Skin of body (tissue), 2 donors: Measurements from ENCODE around the gene AQP11. TPM values are rescaled to one million over a fixed set of nuclear protein-coding genes. Genes with fewer than 3 reads are reported as not detected.
"Not testable (repeated sequence)": the region's sequence is repeated elsewhere in the genome, so short reads cannot be mapped to it uniquely, and the experiment has no call there.

Source experiments
- DNase-seq: peaks from one replicate; lab custom pipeline; 2025; lab: John Stamatoyannopoulos, UW
- total RNA-seq: library from RNA; depleted of rRNA; stranded (reverse); fragments of >200 nt; gene quantifications from one replicate; pipeline ENCODE4 v1.2.3, GENCODE V29; 2014

The AQP11 gene, protein sequence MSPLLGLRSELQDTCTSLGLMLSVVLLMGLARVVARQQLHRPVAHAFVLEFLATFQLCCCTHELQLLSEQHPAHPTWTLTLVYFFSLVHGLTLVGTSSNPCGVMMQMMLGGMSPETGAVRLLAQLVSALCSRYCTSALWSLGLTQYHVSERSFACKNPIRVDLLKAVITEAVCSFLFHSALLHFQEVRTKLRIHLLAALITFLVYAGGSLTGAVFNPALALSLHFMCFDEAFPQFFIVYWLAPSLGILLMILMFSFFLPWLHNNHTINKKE
- total RNA-seq, result 1.1 TPM

DNA sequence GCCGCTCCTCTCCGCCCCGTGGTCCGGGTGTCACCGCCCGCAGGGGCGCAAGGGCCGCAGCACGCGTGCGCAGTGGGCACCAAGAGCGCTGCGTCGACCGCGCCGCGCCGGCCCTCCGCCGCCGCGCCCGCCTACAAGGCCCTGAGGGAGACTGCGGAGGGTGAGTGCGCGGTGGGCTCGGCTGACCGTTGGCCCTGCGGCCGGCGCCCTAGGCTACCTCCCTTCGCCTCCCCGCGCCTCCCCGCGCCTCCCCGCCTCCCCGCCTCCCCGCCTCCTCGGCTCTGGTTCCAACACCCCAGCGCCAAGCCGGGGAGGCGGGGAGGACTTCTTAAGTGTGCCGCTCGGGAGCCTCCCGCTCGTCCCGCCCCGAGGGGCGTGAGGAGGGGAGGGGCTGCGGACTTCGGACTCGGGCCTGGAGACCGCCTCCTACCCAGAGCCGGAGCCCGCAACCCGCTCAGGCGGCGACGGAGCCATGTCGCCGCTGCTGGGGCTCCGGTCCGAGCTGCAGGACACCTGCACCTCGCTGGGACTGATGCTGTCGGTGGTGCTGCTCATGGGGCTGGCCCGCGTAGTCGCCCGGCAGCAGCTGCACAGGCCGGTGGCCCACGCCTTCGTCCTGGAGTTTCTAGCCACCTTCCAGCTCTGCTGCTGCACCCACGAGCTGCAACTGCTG lies at the start of gene AQP11:
Gene AQP11, plus strand, starts transcription at position 433 of the 673 bp plus-strand sequence. Its CDS starts 40 bp downstream, at position 473.
- DNase-seq, result peak; percentile 59

DNA sequence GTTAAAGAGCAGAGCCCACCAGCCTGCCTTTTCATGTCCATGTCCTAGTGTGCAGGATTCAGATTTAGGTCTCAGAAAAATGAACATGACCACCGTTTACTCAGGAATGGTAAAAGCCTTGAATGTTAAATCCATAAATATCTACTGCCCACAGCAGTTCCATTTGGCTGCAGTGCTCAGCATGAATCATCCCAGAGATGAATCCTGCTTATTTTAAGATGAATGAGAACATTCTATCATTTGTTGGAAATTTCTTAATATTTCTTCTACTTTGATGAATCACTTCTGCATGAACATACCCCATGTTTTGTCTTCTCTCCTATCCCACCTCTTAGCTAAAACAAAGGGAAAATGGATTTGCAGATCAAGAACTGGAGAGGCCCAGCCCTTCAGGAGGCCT lies 47.5 kb upstream of the AQP11 start:
- DNase-seq, result no peak

DNA sequence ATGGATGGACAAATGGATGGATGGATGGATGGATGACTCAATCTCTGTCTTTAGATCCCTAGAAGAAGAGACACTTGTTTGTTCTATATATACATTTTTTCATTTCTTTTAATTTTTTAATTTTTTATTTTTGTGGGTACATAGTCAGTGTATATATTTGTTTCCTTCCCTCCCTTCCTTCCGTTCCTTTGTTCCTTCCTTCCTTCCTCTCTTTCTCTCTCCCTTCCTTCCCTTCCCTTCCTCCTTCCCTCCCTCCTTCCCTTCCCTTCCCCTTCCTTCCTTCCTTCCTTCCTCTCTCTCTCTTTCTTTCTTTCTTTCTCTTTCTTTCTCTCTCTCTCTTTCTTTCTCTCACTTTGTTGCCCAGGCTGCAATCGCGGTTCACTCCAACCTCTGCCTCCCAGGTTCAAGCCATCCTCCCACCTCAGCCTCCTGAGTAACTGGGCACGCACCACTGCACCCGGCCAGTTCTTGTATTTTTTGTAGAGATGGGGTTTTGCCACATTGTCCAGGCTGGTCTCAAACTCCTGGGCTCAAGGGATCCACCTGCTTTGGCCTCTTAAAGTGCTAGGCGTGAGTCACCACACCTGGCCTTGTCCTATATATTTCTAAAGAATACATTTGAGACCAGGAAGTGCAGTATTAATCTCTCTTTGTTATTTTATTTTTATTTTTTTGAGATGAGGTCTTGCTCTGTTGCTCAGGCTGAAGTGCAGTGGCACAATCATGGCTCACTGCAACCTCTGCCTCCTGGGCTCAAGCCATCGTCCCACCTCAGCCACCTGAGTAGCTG lies 42.5 kb upstream of the AQP11 start:
- DNase-seq, result no peak

DNA sequence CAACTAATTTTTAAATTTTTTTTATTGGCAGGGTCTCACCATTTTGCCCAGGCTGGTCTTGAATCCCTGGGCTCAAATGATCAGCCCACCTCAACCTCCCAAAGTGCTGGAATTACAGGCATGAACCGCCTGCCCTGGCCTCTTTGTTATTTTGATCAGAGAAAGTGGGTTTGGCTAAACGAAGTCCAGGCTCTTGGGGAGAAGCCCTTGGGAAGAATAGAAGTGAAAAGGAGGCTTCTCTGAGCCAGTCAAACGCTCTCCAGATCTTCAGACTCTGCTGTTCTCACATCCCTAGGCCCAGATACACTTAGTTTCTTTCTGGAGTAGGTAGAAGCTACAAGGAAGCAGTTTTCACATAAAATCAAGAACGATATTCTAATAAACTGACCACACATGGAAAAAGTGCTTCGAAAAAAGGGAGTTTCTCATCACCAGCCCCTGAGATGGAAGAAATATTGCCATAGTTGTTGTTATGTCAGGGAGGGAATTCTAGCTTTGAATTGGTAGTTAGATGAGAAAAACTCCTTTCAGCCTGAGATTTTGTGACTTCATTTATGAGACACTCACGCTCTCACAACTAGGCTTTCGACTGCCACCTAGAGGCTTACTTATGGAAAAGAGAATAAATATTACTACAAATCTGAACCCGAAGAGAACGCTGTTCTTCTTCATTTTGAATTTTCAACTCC lies 41.7 kb upstream of the AQP11 start:
- DNase-seq, result peak; percentile 67

DNA sequence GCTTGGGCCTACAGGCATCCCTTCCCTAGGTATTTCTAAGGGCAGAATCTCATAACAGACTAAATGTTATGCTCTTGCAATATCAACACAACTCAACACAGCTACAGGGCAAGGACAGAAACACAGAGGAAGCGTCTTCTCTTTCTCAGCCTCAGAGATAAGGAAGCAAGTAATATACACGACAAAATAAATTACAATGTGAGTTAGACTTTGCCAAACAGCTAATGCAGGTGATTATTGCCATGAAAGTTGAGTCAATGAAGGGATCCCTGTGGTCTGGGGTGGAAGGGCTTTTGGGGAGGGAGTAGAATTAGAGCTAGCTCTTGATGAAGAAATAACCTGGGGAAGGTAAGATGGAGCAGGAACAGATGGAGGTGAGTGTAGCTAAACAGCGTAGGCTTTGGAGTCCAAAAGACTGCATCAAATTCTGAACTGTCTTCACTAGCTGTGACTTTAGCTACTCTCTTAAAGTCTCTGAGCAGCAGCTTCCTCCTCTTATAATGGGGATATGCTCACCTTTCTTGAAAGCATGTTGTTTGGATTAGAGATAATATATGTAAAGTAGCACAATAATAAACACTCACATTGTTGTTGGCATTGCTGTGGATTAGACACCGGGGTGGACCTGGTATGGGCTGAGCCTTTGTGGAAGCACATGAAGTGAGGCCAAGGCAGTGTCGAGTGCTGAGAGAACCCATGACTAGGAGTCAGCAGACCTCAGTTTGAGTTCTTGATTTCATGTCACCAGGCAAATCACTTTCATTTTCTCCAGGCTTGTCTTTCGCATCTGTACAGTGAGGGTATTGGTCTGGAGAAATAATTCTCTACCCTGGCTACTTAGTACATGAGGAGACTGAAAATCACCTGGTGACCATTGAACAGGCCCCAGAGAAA lies 41.0 kb upstream of the AQP11 start:
- DNase-seq, result no peak

DNA sequence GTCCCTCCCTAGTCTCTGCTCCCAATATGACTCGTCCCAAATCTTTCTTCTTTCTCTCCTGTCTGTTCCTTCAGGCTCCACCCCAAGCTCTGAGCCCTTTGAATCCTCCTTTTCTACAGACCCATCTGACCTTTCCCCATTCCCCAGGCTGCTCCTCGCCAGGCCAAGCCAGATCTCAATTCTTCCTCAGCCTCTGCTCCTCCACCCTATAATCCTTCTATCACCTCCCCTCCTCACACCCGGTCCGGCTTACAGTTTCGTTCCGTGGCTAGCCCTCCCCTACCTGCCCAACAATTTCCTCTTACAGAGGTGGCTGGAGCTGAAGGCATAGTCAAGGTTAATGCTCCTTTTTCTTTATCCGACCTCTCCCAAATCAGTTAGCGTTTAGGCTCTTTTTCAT lies 38.3 kb upstream of the AQP11 start:
- DNase-seq, result not testable (repeated sequence)

DNA sequence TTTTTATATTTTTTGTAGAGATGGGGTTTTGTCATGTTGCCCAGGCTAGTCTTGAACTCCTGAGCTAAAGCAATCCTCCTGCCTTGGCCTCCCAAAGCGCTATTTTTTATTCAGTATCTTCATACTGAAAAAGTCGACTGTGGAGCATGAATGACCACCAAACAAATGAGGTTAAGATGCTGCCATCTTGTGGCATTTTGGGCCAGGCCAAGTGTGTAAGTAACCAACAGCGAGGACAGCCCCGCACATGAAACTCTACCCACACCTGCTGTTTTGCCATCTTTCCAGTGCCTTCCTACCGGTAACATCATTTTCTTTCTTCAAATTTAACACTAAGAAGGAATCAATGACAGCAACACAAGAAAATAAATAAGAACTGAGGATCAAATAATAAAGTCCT lies 32.2 kb upstream of the AQP11 start:
- DNase-seq, result no peak

DNA sequence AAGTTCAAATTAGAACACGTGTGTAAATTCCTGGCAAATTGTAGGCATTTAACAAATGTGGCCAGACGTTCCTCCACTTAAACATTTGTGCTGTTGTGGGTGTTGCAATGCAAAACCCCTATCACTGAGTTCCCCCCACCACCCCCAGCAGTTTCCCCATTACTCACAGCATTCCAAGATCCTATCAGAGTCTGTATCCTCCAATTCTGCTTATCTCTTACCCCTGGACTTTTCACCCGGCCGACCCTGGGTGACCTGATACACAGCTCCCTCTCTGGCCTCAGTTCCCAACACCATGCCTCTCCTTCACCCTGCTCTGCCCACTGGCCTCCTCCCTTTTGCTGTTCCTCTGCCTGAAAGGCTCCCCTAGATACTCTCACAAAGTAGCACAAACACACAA lies 31.4 kb upstream of the AQP11 start:
- DNase-seq, result no peak

DNA sequence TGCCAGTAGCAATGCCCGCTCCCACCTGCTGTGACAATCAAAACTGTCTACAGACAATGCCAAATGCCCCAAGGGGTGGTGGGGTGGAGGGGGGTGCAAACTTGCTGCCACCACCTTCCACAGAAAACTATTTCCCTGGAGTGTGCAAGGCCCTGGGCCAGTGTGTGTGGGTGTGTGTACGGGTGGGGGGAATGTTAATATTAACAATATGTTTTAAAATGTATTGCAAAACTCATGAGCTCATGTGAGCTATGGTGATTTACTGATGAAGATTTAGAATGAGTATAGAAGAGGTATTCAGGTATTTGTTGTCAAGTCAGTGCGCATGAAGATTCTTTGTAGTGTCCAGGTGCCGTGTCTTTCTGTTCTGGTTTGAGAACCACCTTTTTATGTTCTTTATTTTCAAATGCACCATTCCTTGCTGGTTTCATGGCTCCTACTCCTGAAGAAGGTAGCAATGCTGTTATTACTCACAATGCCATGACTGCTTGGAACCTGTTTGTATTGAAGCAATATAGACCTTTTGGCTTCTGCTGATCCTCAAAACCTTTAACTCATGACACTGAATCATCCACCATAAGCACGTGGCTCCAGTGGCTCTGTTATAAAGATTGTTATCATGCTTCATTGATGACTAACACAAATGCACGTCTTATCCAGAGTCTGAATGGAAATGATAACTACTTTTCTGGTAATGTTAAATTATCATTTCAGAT lies 29.9 kb upstream of the AQP11 start:
- DNase-seq, result no peak

DNA sequence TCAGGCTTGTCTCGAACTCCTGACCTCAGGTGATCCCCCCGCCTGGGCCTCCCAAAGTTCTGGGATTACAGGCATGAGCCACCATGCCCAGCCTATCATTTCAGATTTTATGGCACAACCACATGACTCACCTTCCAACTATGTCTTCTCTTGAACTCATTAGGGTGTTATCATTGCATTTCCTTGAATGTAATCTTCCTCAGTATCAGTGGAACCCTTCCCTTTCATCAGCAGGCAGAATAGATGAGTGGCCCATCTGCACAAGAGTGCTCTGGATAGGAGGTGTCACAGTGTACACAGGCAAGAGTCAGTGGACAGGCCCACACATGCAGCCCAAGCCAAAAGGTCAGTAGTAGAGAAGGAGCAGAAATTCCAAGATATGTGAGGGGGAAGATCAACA lies 29.1 kb upstream of the AQP11 start:
- DNase-seq, result no peak

DNA sequence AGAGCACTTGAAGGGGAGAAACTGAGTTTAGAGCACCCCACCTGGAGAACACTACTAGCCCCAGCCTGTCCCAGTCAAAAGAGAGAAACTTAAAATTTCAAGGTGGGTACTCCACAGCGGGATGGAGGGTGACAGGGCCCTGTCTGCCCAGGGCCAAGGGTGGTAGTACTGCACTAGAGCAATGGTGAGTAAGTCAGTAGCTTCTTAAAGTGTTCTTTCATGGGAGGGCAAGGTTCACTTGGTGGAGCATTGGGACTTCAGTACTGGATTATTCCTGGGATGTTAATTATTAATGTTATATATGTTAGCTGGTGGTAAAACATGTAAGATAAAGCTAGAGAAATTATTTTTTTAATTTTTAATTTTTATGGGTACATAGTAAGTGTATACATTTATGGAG lies 28.5 kb upstream of the AQP11 start:
- no peak for DNase-seq

DNA sequence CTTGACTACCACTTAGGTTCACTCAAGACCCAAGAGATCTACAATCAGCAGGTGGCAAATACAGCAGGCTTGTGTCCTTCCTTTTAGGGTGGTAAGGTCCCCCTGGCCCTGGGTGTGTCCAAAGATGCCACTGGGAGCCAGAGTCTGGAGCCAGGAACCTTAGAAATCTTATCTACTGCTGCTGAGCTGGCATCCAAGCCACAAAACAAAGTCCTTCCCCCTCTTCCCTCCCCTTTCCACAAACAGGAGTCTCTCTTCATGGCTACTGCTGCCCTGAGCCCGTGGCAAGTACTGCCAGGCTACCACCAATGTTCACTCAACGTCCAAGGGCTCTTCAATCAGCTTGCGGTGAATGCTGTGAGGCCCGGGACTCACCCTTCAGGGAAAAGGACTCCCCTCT lies 21.4 kb upstream of the AQP11 start:
- DNase-seq, result no peak

DNA sequence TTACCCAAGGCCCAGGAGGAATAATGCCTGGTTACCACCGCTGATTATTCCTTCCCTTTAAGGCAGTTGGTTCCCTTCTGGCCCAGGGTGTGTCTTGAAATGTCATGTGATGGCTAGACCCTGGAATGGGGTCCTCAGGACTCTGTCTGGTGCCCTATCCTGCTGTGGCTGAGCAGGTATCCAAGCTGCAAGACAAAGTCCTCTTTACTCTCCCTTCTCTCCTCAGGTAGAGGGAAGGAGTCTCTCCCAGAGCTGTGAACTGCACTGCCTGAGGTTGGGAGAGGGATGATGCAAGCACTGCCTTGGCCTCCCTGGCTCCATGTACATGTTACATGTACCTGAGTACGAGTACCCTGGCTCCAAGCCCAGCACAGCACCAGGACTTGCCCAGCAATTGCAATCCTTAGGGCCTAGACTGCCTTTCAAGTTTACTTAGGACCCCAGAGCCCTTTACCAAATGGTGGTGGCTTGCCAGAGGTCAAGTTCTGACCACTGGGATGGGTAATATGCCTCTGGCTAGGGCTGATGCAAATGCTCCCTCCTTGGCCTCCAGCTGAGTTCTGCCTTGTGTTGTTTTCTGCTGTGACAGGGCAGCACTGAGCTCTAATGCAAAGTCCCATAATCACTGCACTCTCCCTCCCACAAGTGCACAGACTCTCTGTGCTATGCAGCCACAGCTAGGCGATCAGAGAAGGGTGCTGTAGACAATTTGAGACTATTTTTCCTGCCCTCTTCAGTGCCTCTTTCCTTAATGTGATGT lies 20.7 kb upstream of the AQP11 start:
- DNase-seq, result no peak

DNA sequence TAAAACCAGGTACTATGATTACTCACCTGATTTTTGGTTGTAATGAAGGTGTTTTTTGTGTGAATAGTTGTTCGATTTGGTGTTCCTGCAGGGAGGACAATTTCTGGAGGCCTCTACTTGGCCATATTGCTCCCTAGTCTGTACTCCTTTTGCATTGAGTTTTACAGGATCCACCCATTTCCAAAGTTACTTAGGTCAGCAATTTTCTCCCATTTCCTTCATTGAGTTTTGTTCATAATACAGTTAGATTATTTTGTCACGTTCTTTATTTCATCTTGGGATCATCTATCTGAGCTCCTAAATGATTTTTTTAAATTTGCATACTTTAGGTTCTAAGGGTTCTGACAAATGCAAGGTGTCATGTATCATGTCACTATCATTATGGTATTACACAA lies 20.1 kb upstream of the AQP11 start:
- DNase-seq, result no peak

DNA sequence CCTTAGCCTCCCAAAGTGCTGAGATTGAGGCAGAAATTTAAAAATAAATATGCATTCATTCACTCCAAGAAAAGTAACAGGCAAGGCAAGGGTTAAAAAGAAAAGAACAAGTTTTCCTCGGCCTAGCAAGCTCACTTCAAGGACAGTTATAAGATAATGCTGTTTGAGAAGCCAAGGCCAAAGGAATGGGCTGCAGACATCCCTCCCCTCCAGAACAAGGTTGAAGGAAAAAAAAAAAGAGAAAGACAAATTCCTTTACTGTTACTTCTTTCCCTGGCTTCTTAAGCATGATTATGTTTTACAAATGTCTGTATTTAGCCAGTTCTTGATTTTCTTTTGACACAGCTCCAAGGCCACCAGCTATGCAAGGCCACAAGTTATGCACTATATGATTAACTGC lies 18.9 kb upstream of the AQP11 start:
- not testable (repeated sequence) for DNase-seq

DNA sequence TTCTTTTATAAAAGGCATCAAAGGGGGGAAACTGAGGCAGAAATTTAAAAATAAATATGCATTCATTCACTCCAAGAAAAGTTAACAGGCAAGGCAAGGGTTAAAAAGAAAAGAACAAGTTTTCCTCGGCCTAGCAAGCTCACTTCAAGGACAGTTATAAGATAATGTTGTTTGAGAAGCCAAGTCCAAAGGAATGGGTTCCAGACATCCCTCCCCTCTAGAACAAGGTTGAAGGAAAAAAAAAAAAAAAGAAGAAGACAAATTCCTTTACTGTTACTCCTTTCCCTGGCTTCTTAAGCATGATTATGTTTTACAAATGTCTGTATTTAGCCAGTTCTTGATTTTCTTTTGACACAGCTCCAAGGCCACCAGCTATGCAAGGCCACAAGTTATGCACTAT lies 14.3 kb upstream of the AQP11 start:
- not testable (repeated sequence) for DNase-seq

DNA sequence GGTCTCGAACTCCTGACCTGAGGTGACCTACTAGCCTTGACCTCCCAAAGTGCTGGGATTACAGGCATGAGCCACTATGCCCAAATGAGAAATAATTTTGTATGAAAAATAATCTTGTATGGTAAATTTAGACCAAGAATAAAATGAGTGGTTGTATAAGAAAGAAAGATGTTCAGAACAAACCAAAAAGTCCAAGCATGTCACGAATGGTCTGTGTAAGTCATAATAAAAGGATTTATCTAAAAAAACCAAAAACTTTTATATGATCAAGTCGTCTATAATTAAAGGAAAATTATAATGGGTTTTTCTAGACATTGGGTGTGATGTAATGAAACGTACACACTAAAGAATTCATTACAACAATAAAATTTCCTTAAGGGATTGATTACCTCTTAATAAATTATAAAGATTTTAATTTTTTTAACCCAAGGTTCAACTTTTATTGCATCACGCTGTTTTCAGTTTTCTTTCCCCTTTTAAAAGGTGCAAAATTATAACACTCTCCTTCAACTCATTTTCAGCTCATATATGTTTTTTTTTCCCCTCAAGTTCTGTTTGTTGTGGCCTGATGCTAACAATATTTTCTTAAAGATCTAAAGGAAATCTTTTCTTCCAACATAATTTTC lies 8.9 kb upstream of the AQP11 start:
- DNase-seq, result no peak

DNA sequence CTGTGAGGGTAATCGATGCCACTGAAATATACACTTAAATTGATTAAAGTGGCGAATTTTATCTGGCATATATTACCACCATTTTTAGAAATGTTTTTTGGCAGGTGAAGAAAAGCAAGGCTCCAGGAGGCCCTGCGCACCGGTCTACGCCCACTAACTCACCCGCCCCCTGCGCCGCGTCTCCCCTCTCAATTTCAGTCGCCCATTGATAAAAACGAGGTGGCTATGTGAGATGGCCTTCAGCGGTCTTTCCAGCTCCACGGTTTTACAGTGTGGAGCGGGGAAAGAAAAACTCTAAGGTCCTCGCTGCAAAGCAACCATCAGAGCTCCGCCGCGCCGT lies 602 bp upstream of the AQP11 start:
- no peak for DNase-seq

DNA sequence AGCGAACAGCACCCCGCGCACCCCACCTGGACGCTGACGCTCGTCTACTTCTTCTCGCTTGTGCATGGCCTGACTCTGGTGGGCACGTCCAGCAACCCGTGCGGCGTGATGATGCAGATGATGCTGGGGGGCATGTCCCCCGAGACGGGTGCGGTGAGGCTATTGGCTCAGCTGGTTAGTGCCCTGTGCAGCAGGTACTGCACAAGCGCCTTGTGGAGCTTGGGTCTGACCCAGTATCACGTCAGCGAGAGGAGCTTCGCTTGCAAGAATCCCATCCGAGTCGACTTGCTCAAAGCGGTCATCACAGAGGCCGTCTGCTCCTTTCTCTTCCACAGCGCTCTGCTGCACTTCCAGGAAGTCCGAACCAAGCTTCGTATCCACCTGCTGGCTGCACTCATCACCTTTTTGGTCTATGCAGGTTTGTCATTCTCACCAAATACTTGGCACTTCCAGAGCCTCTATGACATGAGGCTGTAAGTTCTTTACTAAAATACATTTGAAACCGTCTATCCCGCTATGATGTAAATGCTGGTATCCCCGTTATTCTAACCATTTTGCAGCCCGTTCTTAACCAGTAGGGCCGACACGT lies 535 bp downstream of the AQP11 start:
- DNase-seq, result no peak
